CD14-positive monocyte (primary cell): Measurements from ENCODE around the gene TSHZ3. TPM values are rescaled to one million over a fixed set of nuclear protein-coding genes. Genes with fewer than 3 reads are reported as not detected.

Experiments
- DNase-seq, 3 donors: peaks; one replicate each; pipeline ENCODE4 v3.0.0-alpha.2; 2011 to 2022
- H2AFZ ChIP-seq: 2 replicates; pipeline ENCODE4 v1.6.0; 2012; ENCODE audit warnings: mild to moderate bottlenecking, low read depth, low read length, inconsistent platforms; ENCODE audit not compliant: insufficient read depth, poor library complexity, severe bottlenecking
- H3K27ac ChIP-seq, 2 donors: 1 replicate in 1 of 2; 2 replicates in 1 of 2; pipeline ENCODE4 v1.5.1; 2012 to 2013; ENCODE audit warnings: low read length in 2 of 2, control low read depth in 1 of 2, inconsistent platforms in 1 of 2, low read depth in 1 of 2, mild to moderate bottlenecking in 1 of 2
- H3K27me3 ChIP-seq, 2 donors: one replicate each; pipeline versions ENCODE4 v1.6.0 to v1.6.1; 2011 to 2013; ENCODE audit warnings: low read length in 2 of 2; ENCODE audit not compliant: control insufficient read depth in 2 of 2, insufficient read depth in 2 of 2
- H3K36me3 ChIP-seq, 2 donors: replicated peaks in 1 of 2; 1 replicate in 1 of 2; 2 replicates in 1 of 2; pipeline versions ENCODE4 v1.5.1 to v1.6.1; 2012 to 2013; ENCODE audit warnings: low read length in 2 of 2, control low read depth in 1 of 2, inconsistent platforms in 1 of 2, mild to moderate bottlenecking in 1 of 2; ENCODE audit not compliant: insufficient read depth in 2 of 2, control insufficient read depth in 1 of 2
- H3K4me1 ChIP-seq, 2 donors: 1 replicate in 1 of 2; 2 replicates in 1 of 2; pipeline versions ENCODE4 v1.5.1 to v1.6.1; 2012 to 2013; ENCODE audit warnings: low read length in 2 of 2, control low read depth in 1 of 2, inconsistent platforms in 1 of 2, mild to moderate bottlenecking in 1 of 2, moderate library complexity in 1 of 2; ENCODE audit not compliant: insufficient read depth in 2 of 2, control insufficient read depth in 1 of 2
- H3K4me2 ChIP-seq: replicated peaks from 2 replicates; pipeline ENCODE3; 2012; ENCODE audit warnings: low read length, moderate library complexity, mild to moderate bottlenecking; ENCODE audit not compliant: poor library complexity, severe bottlenecking; ENCODE audit errors: extremely low read depth
- H3K4me3 ChIP-seq, 3 experiments: fragments of 200-600 bp in 1 of 3; sonication (generic) in 1 of 3; replicated peaks in 1 of 3; 1 replicate in 2 of 3; 2 replicates in 1 of 3; pipeline ENCODE4 v1.5.1; 2011 to 2013; ENCODE audit warnings: low read length in 3 of 3, mild to moderate bottlenecking in 3 of 3, control low read depth in 2 of 3, low read depth in 2 of 3, inconsistent platforms in 1 of 3, moderate library complexity in 1 of 3
- H3K79me2 ChIP-seq: 2 replicates; pipeline ENCODE4 v1.6.0; 2012; ENCODE audit warnings: mild to moderate bottlenecking, control low read depth, inconsistent platforms, low read length, moderate library complexity; ENCODE audit not compliant: insufficient read depth
- H3K9ac ChIP-seq: 2 replicates; pipeline ENCODE4 v1.6.0; 2017; ENCODE audit warnings: low read length, mild to moderate bottlenecking; ENCODE audit not compliant: insufficient read depth, poor library complexity, severe bottlenecking
- H3K9me3 ChIP-seq, 2 donors: replicated peaks in 1 of 2; 1 replicate in 1 of 2; 2 replicates in 1 of 2; pipeline versions ENCODE4 v1.5.1 to v1.6.1; 2012 to 2013; ENCODE audit warnings: low read length in 2 of 2, control low read depth in 1 of 2; ENCODE audit not compliant: control insufficient read depth in 1 of 2, insufficient read depth in 1 of 2
- H4K20me1 ChIP-seq: 2 replicates; pipeline ENCODE4 v1.6.0; 2012; ENCODE audit warnings: mild to moderate bottlenecking, low read length, control low read depth, moderate library complexity; ENCODE audit not compliant: insufficient read depth
- H3K27ac Mint-ChIP-seq, 7 donors: one replicate each; pipeline ENCODE4 v1.8.0; 2020; ENCODE audit warnings: mild to moderate bottlenecking in 7 of 7, mixed read lengths in 7 of 7, moderate library complexity in 6 of 7, inconsistent platforms in 2 of 7
- H3K27me3 Mint-ChIP-seq, 3 donors: one replicate each; pipeline ENCODE4 v1.8.0; 2021 to 2022; ENCODE audit warnings: low read depth in 3 of 3, mild to moderate bottlenecking in 3 of 3, mixed read lengths in 3 of 3, moderate library complexity in 3 of 3, inconsistent platforms in 1 of 3
- H3K36me3 Mint-ChIP-seq, 2 donors: one replicate each; pipeline ENCODE4 v1.8.0; 2020; ENCODE audit warnings: mixed read lengths in 2 of 2, inconsistent platforms in 1 of 2, mild to moderate bottlenecking in 1 of 2
- H3K4me1 Mint-ChIP-seq: one replicate; pipeline ENCODE4 v1.8.0; 2020; ENCODE audit warnings: mild to moderate bottlenecking, mixed read lengths
- H3K4me3 Mint-ChIP-seq, 2 donors: one replicate each; pipeline ENCODE4 v1.8.0; 2020; ENCODE audit warnings: mild to moderate bottlenecking in 2 of 2, mixed read lengths in 2 of 2, moderate library complexity in 1 of 2
- H3K9me3 Mint-ChIP-seq, 7 donors: one replicate each; pipeline ENCODE4 v1.8.0; 2020 to 2022; ENCODE audit warnings: mixed read lengths in 7 of 7, mild to moderate bottlenecking in 6 of 7, moderate library complexity in 6 of 7, inconsistent platforms in 2 of 7
- WGBS: methylation state at CpG from one replicate; pipeline ENCODE4 v1.1.5; 2013; ENCODE audit warnings: missing lambda C conversion rate; ENCODE audit not compliant: insufficient coverage; 5-methylcytosine and 5-hydroxymethylcytosine counted together
- intact Hi-C, 2 donors: fragments of 100-400 bp; cut with micrococcal nuclease; formaldehyde crosslinking; loops; one replicate each; pipeline versions ENCODE4 v1.15.0 to v1.15.1; 2023
- polyA plus RNA-seq, 3 donors: library from polyadenylated mRNA; depleted of rRNA in 1 of 3; unstranded in 2 of 3; stranded (reverse) in 1 of 3; fragments of 300-500 nt in 2 of 3; fragments of >200 nt in 1 of 3; fragmentation: Illumina TruSeq in 2 of 3; gene quantifications; 1 replicate in 2 of 3; 2 replicates in 1 of 3; pipeline ENCODE4 v1.2.3, GENCODE V29; 2012 to 2021
- TF ChIP-seq, protein P1 (sequence below): fragments of 200-600 bp; IDR thresholded peaks from one replicate; pipeline ENCODE4 v1.8.0; 2022; ENCODE audit warnings: antibody characterized with exemption, mild to moderate bottlenecking

Gene TSHZ3
- polyA plus RNA-seq, 3 donors, result 2.3 to 5.8 (median 3.3) TPM

DNA sequence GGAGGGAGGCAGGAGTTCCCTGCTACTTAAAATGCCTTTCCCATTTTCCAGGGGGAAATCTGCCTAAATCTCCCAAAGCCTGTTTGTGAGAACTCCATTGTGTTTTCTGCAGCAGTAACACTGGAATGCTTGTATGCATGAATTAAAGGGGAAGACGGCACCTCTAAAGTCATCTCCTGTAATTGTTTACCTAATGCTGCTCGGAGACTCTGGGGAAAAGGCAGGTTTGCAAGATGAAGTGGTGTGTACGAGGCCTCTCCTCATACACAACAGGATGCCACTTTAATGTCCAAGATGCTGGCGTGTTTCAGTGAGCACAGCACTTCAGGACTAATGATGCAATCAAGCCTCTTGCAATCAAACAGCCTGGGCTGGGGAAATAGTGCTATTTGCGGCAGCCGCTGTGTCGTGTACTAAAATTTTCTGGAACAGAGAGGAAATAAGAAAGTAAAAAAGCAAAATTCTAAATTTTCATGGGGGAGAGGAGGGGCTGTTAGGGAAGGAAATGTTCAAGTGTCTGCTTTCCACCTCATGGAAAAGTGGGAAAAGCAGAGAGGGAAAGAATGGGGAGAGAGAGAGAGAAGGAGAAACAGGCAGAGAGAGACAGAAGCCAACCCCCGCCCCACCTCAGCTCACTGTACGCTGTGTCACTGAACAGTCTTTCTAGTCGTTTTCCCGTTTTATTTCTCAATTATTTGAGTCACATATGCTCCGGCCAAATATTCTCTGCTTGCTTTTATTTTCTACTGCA lies 32.9 kb downstream of the TSHZ3 start:
- Histone ChIP-seq H3K4me2 (peak overlapping the region; percentile 76), H3K79me2 (peaks cover 88% of the 10 kb centered on the region), H4K20me1 (peaks cover 35% of the 10 kb centered on the region), H2AFZ (peak overlapping the region; percentile 69), H3K4me3 (peak overlapping the region; percentile 25 to 71 (median 48)), H3K27ac (peak overlapping the region; percentile 77 to 84), H3K4me1 (peaks cover 71 to 75% of the 10 kb centered on the region in 2 donors), H3K36me3 (no peaks in the 10 kb centered on the region), H3K9ac (peak overlapping the region; percentile 66), H3K9me3 (no peaks in the 10 kb centered on the region), H3K27me3 (no peaks in the 10 kb centered on the region)
- Mint-ChIP-seq H3K27me3 (no peaks in the 10 kb centered on the region), H3K4me3 (peak overlapping the region; percentile 81 to 94), H3K36me3 (peaks cover 14 to 29% of the 10 kb centered on the region in 2 donors), H3K27ac (peak overlapping the region; percentile 94 to 99 (median 97)), H3K9me3 (no peaks in the 10 kb centered on the region), H3K4me1 (peaks cover 86% of the 10 kb centered on the region)
- peak; percentile 62 to 73 (median 72) for DNase-seq
- WGBS, result 19% methylated on average over 4 of the region's 12 CpGs
- intact Hi-C loops, result no loop called here
- TF ChIP-seq, protein P1, sequence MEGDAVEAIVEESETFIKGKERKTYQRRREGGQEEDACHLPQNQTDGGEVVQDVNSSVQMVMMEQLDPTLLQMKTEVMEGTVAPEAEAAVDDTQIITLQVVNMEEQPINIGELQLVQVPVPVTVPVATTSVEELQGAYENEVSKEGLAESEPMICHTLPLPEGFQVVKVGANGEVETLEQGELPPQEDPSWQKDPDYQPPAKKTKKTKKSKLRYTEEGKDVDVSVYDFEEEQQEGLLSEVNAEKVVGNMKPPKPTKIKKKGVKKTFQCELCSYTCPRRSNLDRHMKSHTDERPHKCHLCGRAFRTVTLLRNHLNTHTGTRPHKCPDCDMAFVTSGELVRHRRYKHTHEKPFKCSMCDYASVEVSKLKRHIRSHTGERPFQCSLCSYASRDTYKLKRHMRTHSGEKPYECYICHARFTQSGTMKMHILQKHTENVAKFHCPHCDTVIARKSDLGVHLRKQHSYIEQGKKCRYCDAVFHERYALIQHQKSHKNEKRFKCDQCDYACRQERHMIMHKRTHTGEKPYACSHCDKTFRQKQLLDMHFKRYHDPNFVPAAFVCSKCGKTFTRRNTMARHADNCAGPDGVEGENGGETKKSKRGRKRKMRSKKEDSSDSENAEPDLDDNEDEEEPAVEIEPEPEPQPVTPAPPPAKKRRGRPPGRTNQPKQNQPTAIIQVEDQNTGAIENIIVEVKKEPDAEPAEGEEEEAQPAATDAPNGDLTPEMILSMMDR, result no peak

DNA sequence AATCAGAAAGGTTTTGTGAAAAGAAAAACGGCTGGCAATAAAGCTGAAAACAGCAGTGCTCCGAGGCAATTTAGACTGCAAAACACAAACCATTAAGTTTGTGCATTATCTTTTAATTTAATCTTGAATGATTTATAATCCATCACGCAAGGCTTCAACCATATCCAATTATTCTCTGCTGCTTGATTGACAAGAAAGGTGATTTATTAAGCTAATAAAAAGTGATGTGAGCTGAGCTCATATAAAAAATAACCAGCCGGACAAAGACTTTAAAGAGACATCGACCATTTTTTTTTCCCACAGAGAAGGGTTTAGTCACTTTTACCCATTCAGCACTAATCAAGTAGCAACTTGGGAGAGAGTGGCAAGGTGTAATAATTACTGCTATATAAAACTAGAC lies 33.6 kb downstream of the TSHZ3 start:
- Mint-ChIP-seq H3K4me3 (peak overlapping the region in 1 of 2 donors; percentile 81), H3K27me3 (no peaks in the 10 kb centered on the region), H3K27ac (peak overlapping the region; percentile 94 to 99 (median 97)), H3K36me3 (peaks cover 12 to 28% of the 10 kb centered on the region in 2 donors), H3K9me3 (no peaks in the 10 kb centered on the region), H3K4me1 (peaks cover 88% of the 10 kb centered on the region)
- Histone ChIP-seq H3K4me2 (peak overlapping the region; percentile 76), H3K4me1 (peaks cover 78 to 82% of the 10 kb centered on the region in 2 donors), H2AFZ (no peak overlapping the region), H3K36me3 (no peaks in the 10 kb centered on the region), H3K9ac (no peak overlapping the region), H3K79me2 (peaks cover 88% of the 10 kb centered on the region), H3K27me3 (no peaks in the 10 kb centered on the region), H3K9me3 (no peaks in the 10 kb centered on the region), H3K4me3 (peak overlapping the region in 1 of 3 experiments; percentile 71), H3K27ac (peak overlapping the region in 1 of 2 donors; percentile 84), H4K20me1 (peaks cover 27% of the 10 kb centered on the region)
- intact Hi-C loops, result no loop called here
- WGBS, result no CpG with 5 or more reads among the region's 5 CpGs
- no peak for DNase-seq
- TF ChIP-seq, protein P1, result no peak
